Breast epithelium (tissue), 3 donors: Measurements from ENCODE around the gene NRIP1.

ENCODE experiments used
- POLR2A ChIP-seq: fragments of 450-650 bp; IDR thresholded peaks from one replicate; pipeline ENCODE4 v1.6.1; 2016; ENCODE audit warnings: antibody characterized with exemption, mild to moderate bottlenecking, moderate library complexity
- TF ChIP-seq, protein P1 (sequence below), 3 donors: fragments of 450-650 bp; IDR thresholded peaks; one replicate each; pipeline ENCODE4 v1.5.1; 2016 to 2017; ENCODE audit warnings: antibody characterized with exemption in 3 of 3, mild to moderate bottlenecking in 3 of 3, moderate library complexity in 3 of 3

DNA sequence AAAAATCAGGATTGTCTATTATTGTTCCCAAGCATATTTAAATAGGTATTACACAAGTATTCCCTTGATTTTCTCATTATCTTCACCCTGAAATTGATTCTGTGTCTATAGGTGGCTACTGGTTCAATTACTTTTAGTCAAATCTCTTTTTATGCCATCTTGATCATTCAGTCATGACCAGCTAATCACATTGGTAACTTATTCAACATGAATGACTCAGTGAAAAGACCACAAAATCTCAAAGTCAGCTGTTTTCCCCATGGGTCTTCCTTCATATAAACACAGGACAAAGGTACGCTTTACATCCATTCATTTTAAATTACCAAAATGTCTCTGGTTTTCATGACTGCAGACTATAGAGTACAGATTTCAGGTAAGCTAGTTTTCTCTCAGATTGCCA is 23.7 kb upstream of the NRIP1 start:
- TF ChIP-seq, protein P1, sequence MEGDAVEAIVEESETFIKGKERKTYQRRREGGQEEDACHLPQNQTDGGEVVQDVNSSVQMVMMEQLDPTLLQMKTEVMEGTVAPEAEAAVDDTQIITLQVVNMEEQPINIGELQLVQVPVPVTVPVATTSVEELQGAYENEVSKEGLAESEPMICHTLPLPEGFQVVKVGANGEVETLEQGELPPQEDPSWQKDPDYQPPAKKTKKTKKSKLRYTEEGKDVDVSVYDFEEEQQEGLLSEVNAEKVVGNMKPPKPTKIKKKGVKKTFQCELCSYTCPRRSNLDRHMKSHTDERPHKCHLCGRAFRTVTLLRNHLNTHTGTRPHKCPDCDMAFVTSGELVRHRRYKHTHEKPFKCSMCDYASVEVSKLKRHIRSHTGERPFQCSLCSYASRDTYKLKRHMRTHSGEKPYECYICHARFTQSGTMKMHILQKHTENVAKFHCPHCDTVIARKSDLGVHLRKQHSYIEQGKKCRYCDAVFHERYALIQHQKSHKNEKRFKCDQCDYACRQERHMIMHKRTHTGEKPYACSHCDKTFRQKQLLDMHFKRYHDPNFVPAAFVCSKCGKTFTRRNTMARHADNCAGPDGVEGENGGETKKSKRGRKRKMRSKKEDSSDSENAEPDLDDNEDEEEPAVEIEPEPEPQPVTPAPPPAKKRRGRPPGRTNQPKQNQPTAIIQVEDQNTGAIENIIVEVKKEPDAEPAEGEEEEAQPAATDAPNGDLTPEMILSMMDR (IDR thresholded peaks at IDR 0.05) = no peak
- no peak for TF ChIP-seq POLR2A
